ENCODE measurements around the gene TLK1. TPM values are rescaled to one million over a fixed set of nuclear protein-coding genes. Genes with fewer than 3 reads are reported as not detected.

Gene TLK1
- total and polyA plus RNA-seq, 2 donors (not counting 3 experiments of a cell fraction or from before 2014, with no cell fraction given): 5.8 to 62.7 TPM

GRCh38 chr2:170949415-170949814 is 211.3 kb downstream of the TLK1 start:
- Histone ChIP-seq H3K4me1 (ENCODE audit: control insufficient read depth, extremely low read depth, insufficient read depth, low read length) (no peaks in the 10 kb centered on the region), H3K9me1 (replicated peaks; ENCODE audit: control insufficient read depth, extremely low read depth, insufficient read depth, low read length) (no peaks in the 10 kb centered on the region), H3K4me2 (ENCODE audit: insufficient read depth, low read length) (no peak overlapping the region), H3K27me3 (ENCODE audit: control insufficient read depth in 2 of 2, insufficient read depth in 2 of 2, low read length in 2 of 2) (no peaks in the 10 kb centered on the region), H2AFZ (ENCODE audit: low read depth, low read length) (no peak overlapping the region), H3K4me3 (replicated peaks in 1 of 3; ENCODE audit: insufficient read depth in 1 of 3, low read depth in 1 of 3, low read length in 3 of 3) (no peak overlapping the region), H3K36me3 (ENCODE audit: control insufficient read depth in 2 of 2, extremely low read depth in 1 of 2, insufficient read depth in 2 of 2, low read length in 2 of 2) (peaks cover 23 to 25% of the 10 kb centered on the region in 2 experiments), H3K79me2 (ENCODE audit: control insufficient read depth, insufficient read depth, low read length) (peaks cover 39% of the 10 kb centered on the region), H3K9ac (replicated peaks; ENCODE audit: extremely low read depth, insufficient read depth, low read length) (no peak overlapping the region), H3K27ac (ENCODE audit: insufficient read depth, low read depth, low read length) (no peak overlapping the region), H3K9me3 (replicated peaks; ENCODE audit: control insufficient read depth, insufficient read depth, low read length) (no peaks in the 10 kb centered on the region), H4K20me1 (replicated peaks; ENCODE audit: control insufficient read depth, extremely low read depth, insufficient read depth, low read length) (peaks cover 2% of the 10 kb centered on the region)
- DNase-seq (ENCODE audit: low read depth, low spot score) (no peak), FAIRE-seq (no peak)
- dilution Hi-C loops (cut with MboI; ENCODE audit: extremely low pct_ligation_motif_present, low sequenced_read_pairs) (no loop called here), intact Hi-C loops (cut with micrococcal nuclease) (no loop called here)
- ChIA-PET CTCF (interaction anchor here (1.4 kb wide), 1 partner anchor 20 kb away, joined by 7 read pairs; the partner anchor contains the start of gene GORASP2), POLR2A (no interaction called here)
- TF ChIP-seq GATA2 (IDR thresholded peaks at IDR 0.05; ENCODE audit: insufficient read depth, insufficient read length, low read depth, low read length): no peak
- TF ChIP-seq EZH2 (IDR thresholded peaks at IDR 0.05; ENCODE audit: borderline replicate concordance, low read depth, low read length, severe bottlenecking): no peak
- no peak for TF ChIP-seq CTCF (IDR thresholded peaks at IDR 0.05; ENCODE audit: extremely low read depth in 1 of 2, insufficient read depth in 1 of 2, low read depth in 1 of 2, low read length in 2 of 2)
- TF ChIP-seq MAX (IDR thresholded peaks at IDR 0.05; ENCODE audit: insufficient read depth, insufficient read length): no peak
- no peak for TF ChIP-seq MYC (IDR thresholded peaks at IDR 0.05; ENCODE audit: low read depth, low read length)
- no peak for TF ChIP-seq FOS (IDR thresholded peaks at IDR 0.05; ENCODE audit: borderline replicate concordance, insufficient read depth, low read length)
- no peak for TF ChIP-seq JUN (IDR thresholded peaks at IDR 0.05; ENCODE audit: borderline replicate concordance, insufficient read depth, insufficient read length, low read depth)
- TF ChIP-seq POLR2A (IDR thresholded peaks at IDR 0.05; ENCODE audit: low read depth, low read length): no peak
- no peak for TF ChIP-seq POLR2AphosphoS5 (IDR thresholded peaks at IDR 0.05; ENCODE audit: insufficient read depth, low read depth, low read length)
- no TSS peak for BruUV-seq (replicated peaks)

Measured in endothelial cell of umbilical vein (primary cell).